ENCODE data around the gene NAA38.

- TF ChIP-seq CTCF (tag by site-specific recombination; IDR thresholded peaks at IDR 0.05) (no peak; the same call in 1 of the 2 replicates), ZNF600 (tag by site-specific recombination; IDR thresholded peaks at IDR 0.05) (peak; percentile 29; the same call in 1 of the 2 replicates), ZNF174 (tag by site-specific recombination; IDR thresholded peaks at IDR 0.05) (no peak), YY2 (tag by site-specific recombination; IDR thresholded peaks at IDR 0.05) (no peak)
Measured at GRCh38 chr17:7885367-7886226, 28.2 kb upstream of the NAA38 start.

Data from HEK293 (cell line).